Hypothalamus (tissue), 51 donors: ENCODE measurements around the gene PDIA6.
"Not testable (repeated sequence)": the region's sequence is repeated elsewhere in the genome, so short reads cannot be mapped to it uniquely, and the experiment has no call there.

ENCODE experiments used
- DNase-seq, 51 donors: peaks; one replicate each; lab custom pipeline; 2025; lab: John Stamatoyannopoulos, UW

Gene PDIA6

DNA sequence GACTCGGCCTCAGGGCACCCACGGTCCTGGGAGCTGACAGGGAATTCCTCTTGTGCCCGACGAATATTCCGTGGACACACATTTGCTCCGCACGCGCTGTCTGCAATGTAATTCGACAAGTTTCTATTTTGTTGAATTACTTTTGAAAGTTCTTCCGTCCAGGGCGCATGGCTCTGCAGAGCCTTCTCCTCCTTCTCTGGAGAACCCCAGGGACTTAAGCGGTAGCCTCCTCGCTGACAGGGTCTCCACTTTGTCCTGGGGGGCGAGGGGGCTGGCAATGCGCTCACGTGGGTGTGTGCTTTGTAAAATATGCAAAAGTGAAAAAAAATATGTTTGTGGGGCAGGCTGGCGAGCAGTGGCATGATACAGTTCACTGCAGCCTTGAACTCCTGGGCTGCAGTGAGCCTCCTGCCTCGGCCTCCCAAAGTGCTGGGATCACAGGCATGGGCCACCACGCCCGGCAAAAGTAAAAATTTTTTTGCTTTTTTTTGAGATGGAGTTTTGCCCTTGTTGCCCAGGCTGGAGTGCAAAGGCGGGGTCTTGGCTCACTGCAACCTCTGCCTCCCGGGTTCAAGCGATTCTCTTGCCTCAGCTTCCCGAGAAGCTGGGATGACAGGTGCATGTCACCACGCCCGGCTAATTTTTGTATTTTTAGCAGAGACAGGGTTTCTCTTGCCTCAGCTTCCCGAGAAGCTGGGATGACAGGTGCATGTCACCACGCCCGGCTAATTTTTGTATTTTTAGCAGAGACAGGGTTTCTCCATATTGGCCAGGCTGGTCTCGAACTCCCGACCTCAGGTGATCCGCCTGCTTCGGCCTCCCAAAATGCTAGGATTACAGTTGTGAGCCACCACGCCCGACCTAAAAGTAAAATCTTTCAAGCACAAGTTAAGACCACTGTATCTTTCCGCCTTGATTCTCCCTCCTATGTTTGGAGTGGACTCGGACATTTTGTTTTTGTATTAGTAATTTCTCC is 866 bp upstream of the PDIA6 start:
- DNase-seq: not testable (repeated sequence)

DNA sequence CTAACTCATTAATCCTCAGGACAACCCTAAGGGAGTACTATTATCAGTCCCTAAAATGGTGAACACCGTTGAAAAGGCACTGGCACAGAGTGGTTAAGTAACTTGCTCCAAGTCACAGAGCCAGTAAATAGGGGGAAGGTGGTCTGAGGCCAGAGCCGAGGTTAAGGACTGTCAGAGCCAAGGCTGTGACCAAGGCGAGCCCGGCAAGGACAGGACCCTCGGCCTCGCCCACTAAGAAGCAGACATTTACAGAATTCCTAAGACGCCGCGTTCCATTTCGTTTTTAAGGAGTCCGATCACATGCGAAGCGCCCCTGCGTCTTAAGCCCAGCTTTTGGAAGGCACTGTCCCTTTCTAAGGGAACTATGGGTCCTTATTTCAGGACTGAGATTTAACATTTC is 1.1 kb downstream of the PDIA6 start:
- DNase-seq: no peak

DNA sequence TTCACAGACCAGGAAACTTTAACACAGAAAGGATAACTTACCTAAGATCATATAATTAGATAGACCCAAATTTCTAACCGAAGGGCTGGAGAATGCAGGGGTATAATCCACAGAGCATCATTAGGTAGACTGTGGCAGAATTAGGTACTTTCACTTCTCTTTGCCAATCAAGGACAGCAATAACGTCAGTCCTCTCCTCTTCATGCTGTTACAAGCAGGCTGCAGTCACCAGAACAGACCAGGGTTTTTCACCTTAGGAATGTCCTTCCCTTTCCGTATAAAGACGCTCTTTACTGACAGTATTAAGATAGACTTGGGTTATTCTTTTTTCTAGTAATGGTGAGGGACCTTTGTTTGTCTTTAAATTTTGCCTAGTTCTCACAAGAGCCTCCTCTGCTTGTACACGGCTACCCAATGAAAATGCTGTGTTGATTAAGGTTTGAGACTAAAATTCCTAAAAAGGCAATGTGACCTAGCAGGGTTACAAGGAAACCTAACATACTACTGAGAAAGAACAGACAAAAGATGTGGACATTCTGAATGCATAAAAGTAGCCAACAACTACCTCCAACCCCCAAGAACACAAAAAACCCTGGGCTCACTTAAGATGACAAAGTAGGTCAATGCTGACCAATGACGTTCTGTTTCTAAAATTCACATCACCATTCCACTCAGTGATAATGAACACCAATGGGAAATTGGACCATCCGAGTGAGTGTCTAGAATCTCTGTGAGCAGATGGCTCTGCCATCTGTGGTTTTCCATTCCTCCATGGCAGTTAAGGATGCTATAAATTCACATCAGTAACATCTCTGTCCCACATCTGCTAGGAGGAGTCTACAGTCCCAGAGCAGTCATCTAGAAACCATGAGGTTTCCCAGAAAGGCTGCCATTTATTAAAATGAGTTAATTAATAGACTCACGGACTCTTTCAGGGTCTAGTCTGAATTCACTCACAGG is 2.1 kb downstream of the PDIA6 start:
- DNase-seq: peak in 1 of 51 donors; percentile 27

DNA sequence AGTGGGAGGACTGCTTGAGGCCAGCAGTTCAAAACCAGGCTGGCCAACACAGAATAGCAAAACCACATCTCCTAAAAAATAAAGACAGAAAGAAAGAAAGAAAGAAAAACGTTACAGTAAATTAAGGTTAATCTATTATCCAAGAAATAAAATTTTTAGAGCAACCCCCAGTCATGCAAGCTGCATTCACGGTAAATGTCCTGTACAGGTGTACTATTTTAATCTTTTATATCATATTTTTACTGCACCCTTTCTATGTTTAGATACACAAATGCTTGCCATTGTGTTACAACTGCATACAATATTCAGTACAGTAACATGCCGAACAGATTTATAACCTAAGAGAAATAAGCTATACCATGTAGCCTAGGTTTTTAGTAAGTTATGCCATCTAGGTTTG is 6.0 kb downstream of the PDIA6 start:
- no peak for DNase-seq

DNA sequence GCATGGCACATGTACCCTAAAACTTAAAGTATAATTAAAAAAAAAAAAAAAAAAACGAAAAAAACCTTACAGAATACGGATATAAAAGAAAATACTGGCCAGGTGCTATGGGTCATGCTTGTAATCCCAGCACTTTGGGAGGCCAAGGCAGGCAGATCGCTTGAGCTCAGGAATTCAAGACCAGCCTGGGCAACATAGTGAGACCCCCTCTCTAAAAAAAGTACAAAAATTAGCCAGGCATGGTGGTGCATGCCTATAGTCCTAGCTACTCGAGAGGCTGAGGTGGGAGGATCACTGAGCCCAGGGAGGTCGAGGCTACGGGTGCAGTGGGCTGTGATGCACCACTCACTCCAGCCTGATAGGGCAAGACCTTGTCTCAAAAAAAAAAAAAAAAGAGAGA is 6.6 kb downstream of the PDIA6 start:
- not testable (repeated sequence) for DNase-seq

DNA sequence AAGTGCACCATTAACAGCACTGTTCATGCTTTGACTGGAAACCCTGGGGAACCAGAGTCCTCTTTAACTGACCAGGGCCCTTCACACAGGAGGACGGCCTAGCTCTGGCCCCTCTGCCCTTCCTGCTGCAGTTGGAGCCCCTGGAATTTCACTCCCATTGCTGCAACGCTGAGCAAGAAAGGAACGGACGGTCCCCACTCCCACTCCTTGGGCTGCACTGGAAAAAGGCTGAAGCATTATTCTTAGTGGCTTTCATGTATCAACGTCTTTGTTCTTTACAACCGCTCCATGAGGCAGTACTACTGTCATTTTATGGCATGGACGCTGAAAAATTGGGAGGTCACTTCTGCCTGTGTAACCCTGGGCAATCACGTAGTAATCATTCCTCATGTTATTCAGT is 9.9 kb downstream of the PDIA6 start:
- no peak for DNase-seq

DNA sequence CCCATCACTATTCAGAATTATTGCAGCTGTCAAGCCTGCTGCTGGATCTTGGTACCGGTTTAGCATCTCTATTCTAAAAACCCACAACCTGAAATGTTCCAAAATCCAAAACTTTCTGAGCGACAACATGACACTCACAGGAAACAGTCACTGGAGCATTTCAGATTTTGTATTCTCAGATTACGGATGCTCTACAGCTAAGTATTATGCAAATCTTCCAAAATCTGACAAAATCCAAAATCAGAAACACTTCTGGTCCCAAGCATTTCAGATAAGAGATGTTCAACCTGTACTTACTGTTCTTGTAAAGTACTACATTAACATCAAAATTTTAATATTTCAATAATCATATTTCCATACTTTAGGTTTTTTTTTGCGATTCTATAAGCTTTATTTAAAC is 12.4 kb downstream of the PDIA6 start:
- DNase-seq: no peak

DNA sequence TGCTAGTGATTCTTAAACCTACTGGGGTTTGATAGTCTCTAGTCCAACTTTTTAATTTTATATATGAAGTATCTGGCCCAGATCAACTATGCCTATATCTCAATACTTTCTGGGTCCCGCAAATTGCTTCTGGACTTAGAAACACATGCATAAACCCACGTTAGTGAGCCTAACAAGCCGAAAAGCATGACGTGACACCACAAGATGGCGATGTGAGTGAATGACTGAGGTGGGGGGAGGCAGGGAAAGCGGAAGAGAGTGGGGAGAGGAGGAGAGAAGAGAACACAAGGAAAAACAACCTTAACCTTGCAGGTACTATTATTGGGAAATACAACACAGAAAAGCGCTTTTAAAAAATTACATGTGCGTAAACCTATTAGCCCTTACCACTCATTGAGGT is 13.8 kb downstream of the PDIA6 start:
- no peak for DNase-seq

DNA sequence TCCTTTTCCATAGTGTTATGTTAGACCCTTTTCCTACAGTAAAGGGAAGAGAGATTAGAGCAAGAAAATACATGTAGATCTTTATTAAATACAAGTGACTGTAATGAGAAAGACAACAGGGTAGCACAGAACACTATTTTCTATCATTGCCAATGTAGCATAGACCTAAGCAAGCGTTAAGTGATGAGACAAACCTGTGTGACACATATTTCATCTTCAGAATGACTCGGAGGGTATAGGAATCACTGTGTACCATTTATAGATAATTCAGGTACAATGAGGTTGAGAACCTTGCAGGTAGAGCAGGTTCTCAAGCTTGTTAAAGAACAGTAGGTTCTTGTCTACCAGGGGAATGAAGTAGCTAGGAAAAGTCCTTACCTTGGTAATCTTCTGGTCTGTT is 15.9 kb downstream of the PDIA6 start:
- DNase-seq: no peak

DNA sequence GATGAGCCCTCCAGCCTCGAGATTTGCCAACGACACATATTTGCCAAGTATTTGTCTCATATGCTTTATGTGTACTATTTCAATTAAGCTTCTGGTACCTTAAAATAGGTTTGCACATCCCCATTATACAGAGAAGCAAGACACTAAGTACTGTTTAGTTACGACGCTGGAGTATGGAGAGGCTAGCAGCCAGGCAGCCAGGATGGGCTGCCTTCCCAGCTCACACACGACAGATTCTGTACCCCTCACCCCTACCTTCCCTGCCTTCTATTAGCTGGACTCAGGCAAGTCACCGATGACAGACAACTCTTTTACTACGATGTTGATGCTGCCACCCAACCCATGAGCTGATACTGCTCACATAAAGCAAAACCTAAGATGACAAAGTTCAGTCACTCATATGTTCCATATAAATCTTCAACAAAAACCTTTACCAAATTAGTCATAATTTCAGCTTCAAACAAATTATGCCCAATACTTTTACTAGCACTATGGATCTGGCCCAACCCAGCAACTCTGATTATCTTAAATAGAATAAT is 17.0 kb downstream of the PDIA6 start:
- DNase-seq: no peak

DNA sequence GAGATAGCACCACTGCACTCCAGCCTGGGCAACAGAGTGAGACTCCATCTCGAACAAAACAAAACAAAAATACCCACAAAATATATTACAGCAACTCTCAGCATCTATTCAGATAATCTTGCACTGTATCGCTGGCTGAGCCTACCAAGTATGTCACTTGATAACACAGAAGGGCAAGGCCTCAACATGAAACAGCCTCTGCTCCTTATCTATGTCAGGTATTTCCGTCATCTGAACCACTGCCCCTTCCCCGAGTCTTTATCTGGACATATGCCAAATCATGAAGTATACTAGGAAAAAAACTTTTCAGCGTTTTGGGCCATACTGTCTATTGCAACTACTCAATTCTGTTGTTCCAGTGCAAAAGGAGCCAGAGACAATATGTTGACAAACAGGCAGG is 17.7 kb downstream of the PDIA6 start:
- no peak for DNase-seq

DNA sequence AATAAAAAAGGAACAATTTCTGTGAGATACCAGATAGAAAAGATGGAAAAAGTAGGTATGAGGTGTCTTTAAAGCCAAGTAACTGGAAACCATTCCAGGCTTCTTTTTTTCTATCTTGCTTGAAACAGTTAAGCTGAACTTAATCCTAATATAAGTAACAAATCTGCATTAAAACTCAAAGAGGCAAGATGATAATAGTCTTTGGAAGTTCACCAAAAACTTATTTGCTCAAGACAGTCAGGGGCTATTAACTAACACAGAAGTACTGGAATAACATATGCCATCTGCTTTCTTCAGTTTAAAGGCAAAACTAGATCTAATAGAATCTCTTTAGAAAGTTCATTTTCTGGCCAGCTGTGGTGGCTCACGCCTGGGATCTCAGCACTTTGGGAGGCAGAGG is 18.8 kb downstream of the PDIA6 start:
- DNase-seq: no peak

DNA sequence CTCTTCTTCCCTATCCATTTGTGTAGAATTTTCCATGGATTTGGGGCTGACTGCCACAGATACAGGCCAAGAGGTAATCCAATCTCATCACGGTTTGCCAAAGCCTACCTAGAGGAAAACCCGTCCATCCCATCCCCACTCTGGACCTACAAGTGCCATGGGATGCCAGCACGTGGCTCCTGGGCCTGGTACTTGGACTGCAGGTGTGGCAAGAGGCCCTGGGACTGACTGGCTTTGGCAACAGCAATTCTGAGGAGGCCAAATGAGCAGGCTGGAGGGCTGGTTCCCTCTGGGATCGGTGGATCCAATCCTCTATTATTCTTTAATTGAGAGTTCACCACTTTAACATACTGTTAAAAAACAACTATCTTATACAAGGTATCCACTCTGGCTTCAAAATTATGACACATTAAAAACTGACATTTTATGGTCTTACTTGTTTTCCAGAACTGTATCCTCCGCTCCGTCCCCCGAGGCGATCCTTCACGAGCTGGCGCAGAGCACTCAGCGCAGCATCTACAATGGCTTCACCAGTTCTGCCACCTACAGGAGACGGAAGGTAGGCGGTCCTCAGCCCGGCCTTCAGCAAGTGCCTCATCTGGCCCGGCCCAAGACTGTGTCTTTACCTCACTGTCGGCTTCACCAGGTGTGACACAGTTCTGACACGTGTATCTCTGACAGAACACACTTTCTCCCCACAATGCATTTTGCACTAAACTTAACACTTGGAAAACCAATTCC is 19.8 kb downstream of the PDIA6 start:
- peak in 1 of 51 donors; percentile 12 for DNase-seq

DNA sequence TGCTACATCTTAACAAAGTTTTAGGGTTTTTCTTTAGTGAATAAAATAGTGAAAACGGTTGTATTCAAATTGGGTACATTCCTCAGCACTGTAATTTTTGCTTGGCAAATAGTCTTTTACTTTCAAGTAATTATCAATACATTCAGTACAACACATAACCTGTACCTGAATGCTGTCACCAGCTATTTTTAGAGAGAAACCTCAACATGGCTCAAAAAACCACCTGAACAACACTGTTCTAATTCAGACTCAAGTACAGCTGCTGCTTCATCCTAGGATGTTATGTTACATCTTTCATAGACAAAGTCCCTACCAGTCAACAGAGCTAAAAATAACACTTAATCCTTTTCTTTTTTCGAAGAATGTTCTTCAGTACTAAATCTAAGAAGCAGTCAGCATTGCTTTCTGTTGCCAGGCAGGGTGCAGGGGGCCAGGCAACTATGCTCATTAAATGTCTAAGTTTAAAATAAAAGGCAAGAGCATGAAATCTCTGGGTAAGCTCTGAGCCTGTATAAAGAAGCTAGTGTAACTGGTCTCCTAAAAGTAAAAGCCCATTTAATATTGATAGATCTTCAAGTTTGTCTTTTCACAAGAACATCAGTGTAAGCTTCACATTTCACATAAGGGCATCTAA is 20.5 kb downstream of the PDIA6 start:
- DNase-seq: peak in 1 of 51 donors; percentile 3

DNA sequence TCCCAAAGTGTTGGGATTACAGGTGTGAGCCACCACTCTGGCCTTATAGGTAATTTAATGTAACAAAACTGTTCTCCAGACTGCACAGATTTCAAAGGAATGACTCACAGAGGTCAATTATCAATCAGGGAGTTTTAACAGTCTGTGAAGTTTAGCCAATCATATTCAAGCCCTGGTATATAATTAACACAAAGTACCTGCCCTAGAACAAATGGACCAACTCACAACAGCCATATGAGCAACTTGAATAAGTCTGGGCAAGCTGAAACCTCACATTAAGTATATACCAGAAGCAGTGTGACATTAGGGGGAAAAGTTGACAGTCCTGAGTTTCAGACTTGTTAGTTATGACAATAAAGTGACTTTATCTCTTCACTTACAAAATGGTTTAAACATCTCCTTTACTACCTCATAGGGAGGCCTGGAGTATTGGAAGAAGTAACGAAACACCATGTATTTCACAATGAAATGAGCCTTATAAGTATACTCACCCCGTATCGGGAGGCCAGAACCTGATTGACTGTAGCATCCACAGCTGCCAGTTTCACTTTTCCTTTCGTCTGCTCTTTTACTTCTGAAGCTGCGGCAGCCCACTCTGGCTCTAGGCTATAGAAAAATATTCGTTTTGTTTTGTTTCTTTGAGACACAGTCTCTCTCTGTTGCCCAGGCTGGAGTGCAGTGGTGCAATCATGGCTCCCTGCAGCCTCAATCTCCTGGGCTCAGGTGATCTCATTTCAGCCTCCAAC is 22.2 kb downstream of the PDIA6 start:
- DNase-seq: no peak

DNA sequence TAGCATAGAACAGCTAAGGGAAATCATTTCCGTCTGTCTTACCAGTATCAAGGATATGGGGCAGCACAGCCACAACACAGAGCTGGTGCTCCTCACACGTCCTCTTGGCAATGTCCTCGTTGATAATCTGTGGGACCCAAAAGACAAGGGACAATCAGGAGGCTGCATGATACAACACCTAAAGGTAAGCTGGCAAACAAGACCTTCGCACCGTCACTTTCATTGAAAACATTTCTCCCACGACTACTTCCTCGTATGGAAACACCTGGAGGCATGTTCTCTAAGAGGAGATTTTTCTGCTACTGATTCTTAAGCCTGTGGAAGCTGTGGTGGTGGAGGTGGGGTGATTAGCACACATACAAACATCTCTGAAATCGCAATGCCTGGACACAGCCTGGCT is 23.7 kb downstream of the PDIA6 start:
- no peak for DNase-seq

DNA sequence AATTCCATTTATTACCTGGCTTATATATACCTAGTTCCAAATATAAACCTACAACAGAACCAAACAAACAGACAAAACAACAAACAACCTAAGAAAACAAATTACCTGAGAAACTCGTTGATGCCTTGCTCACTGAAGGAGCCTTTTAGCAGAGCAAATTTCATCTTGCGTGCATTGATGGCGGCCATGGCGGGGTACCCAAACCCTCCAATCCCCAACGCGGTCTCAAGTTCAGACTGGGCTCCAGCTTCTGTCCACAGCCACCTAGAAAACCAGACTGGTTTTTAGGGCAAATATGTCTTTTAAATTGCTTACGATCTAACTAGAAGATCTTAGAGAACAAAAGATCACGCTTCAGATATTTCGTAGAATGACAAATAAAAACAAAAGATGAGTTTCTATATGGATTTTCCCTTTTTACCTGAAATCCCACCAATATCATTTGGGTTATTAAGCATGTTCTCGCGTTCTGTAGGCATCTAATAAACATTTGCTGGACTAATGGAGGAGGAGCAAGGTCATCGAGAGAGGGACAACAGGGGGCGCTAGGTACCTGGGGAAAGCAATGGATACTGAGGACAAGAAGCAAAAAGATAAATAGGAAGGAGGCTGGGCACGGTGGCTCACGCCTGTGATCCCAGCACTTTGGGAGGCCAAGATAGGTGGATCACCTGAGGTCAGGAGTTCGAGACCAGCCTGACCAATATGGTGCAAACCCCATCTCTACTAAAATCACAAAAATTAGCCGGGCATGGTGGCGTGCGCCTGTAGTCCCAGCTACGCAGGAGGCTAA is 25.2 kb downstream of the PDIA6 start:
- no peak for DNase-seq

DNA sequence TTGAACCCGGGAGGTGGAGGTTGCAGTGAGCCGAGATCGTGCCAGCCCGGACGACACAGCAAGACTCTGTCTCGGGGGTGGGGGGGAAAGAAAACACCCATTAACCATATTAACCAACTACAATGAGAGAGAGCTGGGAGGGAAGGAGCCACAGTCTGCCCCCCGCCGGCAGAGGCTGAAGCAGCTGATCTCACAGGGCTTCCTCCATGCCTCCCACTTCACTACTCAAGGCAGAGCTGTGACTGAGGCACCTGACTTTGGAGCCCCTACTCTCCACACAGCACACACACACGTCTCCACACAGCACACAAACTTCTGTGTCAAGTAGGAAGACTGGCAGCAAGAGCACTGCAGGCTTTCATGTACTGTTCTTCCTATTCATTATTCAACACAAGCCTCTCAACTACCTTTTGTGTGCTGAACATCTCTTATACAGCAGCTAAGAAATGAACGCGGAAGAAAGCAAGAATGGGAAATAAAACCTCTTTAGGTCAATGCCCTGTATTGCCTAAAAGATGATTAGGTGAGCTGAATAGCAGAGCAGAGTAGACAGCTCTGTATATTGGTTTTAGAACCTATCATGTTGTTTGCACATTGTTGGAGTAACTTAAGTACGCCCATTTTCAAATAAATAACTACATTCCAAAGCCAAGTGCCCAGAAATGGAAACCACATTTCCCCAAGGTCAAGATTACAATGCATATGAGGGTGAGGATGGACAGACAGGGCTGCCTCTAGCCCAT is 26.2 kb downstream of the PDIA6 start:
- DNase-seq: no peak
